Keratinocyte (primary cell): Measurements from ENCODE around the gene DNAJB13.

Experiments
- CTCF ChIP-seq, 3 experiments: IDR thresholded peaks in 1 of 3; conservative IDR thresholded peaks in 1 of 3; optimal IDR thresholded peaks in 1 of 3; 2 replicates in 2 of 3; 3 replicates in 1 of 3; pipeline versions ENCODE3 to v1.5.1; 2011; ENCODE audit warnings: low read length in 3 of 3, mild to moderate bottlenecking in 3 of 3, moderate library complexity in 2 of 3, control low read depth in 1 of 3, inconsistent platforms in 1 of 3; ENCODE audit not compliant: insufficient read depth in 2 of 3; ENCODE audit errors: extremely low read depth in 1 of 3
- EZH2 ChIP-seq: IDR thresholded peaks from one replicate; pipeline ENCODE4 v1.6.1; 2012; ENCODE audit warnings: inconsistent platforms, mild to moderate bottlenecking, low read length, moderate library complexity

GRCh38 chr11:73995247-73995646, 44.4 kb downstream of the DNAJB13 start:
- TF ChIP-seq CTCF (optimal IDR thresholded peaks at IDR 0.05 in 1 of 3, IDR thresholded peaks at IDR 0.05 in 1 of 3, conservative IDR thresholded peaks at IDR 0.05 in 1 of 3; ENCODE audit: extremely low read depth in 1 of 3, insufficient read depth in 2 of 3, low read length in 3 of 3) (no peak), EZH2 (no peak)
